Gastroesophageal sphincter (tissue), 3 donors: ENCODE results near the gene EBP.

Source experiments
- POLR2A ChIP-seq, 2 donors: fragments of 450-650 bp; IDR thresholded peaks; one replicate each; pipeline ENCODE4 v1.6.1; 2017; ENCODE audit warnings: antibody characterized with exemption in 2 of 2, mild to moderate bottlenecking in 2 of 2, moderate library complexity in 1 of 2
- TF ChIP-seq, protein P1 (sequence below), 4 experiments: fragments of 200-600 bp in 2 of 4; fragments of 450-650 bp in 2 of 4; sonication (generic) in 1 of 4; IDR thresholded peaks; one replicate each; pipeline ENCODE4 v1.5.1; 2017 to 2019; ENCODE audit warnings: antibody characterized with exemption in 4 of 4, mild to moderate bottlenecking in 2 of 4, moderate library complexity in 2 of 4

DNA sequence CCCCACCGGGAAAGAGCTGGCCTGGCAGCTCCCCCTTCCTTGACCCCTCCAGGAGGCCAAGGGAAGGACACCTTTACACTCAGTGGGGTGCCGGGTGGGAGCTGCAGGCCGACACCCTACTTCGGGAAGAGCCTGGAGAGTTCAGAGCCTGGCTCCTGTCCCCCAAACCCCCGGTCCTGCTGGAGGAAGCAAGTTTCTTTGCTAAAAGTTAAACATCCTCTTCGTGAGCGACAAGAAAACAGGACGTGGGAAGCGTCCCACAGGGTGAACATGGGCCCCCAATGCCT is 48.0 kb upstream of the EBP start:
- TF ChIP-seq, protein P1, sequence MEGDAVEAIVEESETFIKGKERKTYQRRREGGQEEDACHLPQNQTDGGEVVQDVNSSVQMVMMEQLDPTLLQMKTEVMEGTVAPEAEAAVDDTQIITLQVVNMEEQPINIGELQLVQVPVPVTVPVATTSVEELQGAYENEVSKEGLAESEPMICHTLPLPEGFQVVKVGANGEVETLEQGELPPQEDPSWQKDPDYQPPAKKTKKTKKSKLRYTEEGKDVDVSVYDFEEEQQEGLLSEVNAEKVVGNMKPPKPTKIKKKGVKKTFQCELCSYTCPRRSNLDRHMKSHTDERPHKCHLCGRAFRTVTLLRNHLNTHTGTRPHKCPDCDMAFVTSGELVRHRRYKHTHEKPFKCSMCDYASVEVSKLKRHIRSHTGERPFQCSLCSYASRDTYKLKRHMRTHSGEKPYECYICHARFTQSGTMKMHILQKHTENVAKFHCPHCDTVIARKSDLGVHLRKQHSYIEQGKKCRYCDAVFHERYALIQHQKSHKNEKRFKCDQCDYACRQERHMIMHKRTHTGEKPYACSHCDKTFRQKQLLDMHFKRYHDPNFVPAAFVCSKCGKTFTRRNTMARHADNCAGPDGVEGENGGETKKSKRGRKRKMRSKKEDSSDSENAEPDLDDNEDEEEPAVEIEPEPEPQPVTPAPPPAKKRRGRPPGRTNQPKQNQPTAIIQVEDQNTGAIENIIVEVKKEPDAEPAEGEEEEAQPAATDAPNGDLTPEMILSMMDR (IDR thresholded peaks at IDR 0.05) = no peak
- TF ChIP-seq POLR2A (IDR thresholded peaks at IDR 0.05) = no peak
